ENCODE measurements around the gene SRP54.
A peak's percentile ranks its signal among the peaks of the same experiment; 100 is the strongest.
"Not testable (repeated sequence)": the region's sequence is repeated elsewhere in the genome, so short reads cannot be mapped to it uniquely, and the experiment has no call there.

Gene SRP54

GRCh38 chr14:34982421-34983147 is at the start of gene SRP54:
Gene SRP54 (plus strand): TSS chr14:34982992. CDS start chr14:34996710, 13,718 bp downstream.
- DNase-seq (ENCODE audit: low read depth, low spot score), result peak; percentile 88

GRCh38 chr14:34933301-34933700 is 49.5 kb upstream of the SRP54 start:
- DNase-seq (ENCODE audit: low read depth, low spot score), result no peak

- DNase-seq (ENCODE audit: low read depth, low spot score), result no peak
These were observed 47.3 kb upstream of the SRP54 start for GRCh38 chr14:34935488-34935887.

- no peak for DNase-seq (ENCODE audit: low read depth, low spot score)
These were observed 45.4 kb upstream of the SRP54 start for GRCh38 chr14:34937442-34937841.

DNA sequence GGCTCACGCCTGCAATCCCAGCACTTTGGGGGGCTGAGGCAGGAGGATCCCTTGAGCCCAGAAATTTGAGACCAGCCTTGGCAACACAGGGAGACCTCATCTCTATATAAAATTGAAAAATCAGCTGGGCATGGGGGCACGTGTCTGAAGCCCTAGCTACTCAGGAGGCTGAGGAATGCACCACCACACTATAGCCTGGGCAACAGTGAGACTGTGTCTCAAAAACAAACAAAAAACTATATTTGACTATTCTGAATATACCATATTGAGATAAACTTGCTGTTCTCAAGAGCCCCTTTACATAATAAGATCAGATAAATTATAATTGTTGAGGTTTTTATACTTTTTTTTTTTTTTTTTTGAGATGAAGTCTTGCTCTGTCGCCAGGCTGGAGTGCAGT is 44.9 kb upstream of the SRP54 start:
- no peak for DNase-seq (ENCODE audit: low read depth, low spot score)

DNA sequence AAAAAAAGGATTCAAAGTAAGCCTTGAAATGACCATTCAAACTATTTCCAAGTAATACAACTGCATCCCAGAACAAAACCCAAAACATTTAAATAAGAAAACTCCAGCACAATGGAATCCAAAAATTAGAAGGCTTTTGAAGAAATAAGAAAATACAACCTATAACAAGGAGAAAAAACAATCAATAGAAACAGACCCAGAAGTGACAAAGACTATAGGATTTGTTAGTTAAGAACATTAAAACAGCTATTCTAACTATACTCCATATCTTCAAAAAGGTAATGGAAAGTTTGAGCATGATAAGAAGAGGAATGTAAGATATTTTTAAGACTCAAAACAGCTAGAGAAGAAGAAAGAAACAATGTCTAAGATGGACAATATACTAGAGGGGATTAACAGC is 39.3 kb upstream of the SRP54 start:
- no peak for DNase-seq (ENCODE audit: low read depth, low spot score)

DNA sequence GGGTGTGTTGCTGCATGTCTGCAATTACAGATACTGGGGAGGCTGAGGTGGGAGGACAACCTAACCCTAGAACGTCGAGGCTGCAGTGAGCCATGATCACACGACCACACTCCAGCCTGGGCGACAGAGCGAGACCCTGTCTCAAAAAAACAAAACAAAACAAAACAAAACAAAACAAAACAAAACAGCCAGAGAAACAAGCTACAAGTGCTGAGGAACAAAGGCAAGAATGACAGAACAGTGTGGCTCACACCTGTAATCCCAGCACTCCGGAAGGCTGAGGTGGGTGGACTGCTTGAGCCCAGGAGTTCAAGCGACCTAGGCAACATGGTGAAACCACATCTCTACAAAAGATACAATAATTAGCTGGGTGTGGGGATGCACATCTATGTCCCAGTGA is 38.0 kb upstream of the SRP54 start:
- DNase-seq (ENCODE audit: low read depth, low spot score), result no peak

GRCh38 chr14:34946699-34947098 is 36.1 kb upstream of the SRP54 start:
- DNase-seq (ENCODE audit: low read depth, low spot score), result no peak

GRCh38 chr14:34951286-34951685 is 31.5 kb upstream of the SRP54 start:
- DNase-seq (ENCODE audit: low read depth, low spot score), result no peak

- no peak for DNase-seq (ENCODE audit: low read depth, low spot score)
These were observed 25.9 kb upstream of the SRP54 start for GRCh38 chr14:34956931-34957330.

- DNase-seq (ENCODE audit: low read depth, low spot score), result no peak
These were observed 25.0 kb upstream of the SRP54 start for GRCh38 chr14:34957771-34958286.

GRCh38 chr14:34962106-34962505 is 20.7 kb upstream of the SRP54 start:
- DNase-seq (ENCODE audit: low read depth, low spot score), result not testable (repeated sequence)

DNA sequence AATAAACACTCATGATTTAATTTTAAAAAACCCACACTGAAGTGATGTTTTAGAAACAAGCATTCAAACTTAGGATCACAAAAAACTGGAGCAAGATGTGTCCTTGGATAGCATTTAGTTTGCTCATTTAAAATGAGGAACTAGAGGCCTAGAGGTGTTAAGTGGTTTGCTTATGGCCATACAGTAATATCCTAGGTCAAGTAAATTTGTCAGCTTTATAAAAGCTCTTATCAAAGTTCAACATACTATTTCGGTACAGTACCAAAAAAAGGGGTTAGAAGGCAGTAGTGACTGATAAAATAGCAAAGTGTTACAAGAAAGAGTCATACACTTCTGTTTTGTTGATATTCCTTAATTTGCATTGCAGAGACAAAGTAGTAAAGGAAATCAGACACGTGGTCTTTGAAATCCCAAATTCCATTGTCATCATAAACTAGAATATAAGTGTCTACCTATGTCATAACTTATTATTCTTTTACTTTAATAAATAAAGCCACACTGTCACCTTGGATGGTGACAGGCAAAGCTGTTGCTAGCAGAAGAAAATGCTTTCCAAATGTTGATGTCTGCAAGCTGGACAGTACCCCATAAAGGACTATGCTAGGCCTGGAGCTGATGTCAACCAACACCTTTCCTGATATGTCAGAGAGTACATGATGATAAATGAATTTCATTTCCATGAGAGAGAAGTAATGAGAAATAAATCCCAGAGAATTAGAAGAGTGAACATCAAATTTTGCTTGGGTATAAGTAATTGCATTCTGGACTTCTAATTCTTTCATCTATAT is 17.6 kb upstream of the SRP54 start:
- no peak for DNase-seq (ENCODE audit: low read depth, low spot score)

- DNase-seq (ENCODE audit: low read depth, low spot score), result no peak
These were observed 16.9 kb upstream of the SRP54 start for GRCh38 chr14:34965912-34966311.

- no peak for DNase-seq (ENCODE audit: low read depth, low spot score)
These were observed 16.4 kb upstream of the SRP54 start for GRCh38 chr14:34966413-34966812.

- DNase-seq (ENCODE audit: low read depth, low spot score), result no peak
These were observed 12.1 kb upstream of the SRP54 start for GRCh38 chr14:34970665-34971064.

- DNase-seq (ENCODE audit: low read depth, low spot score), result no peak
These were observed 11.4 kb upstream of the SRP54 start for GRCh38 chr14:34971381-34971780.

- DNase-seq (ENCODE audit: low read depth, low spot score), result no peak
These were observed 11.0 kb upstream of the SRP54 start for GRCh38 chr14:34971801-34972200.

- DNase-seq (ENCODE audit: low read depth, low spot score), result no peak
These were observed 4.3 kb upstream of the SRP54 start for GRCh38 chr14:34978444-34978843.

DNA sequence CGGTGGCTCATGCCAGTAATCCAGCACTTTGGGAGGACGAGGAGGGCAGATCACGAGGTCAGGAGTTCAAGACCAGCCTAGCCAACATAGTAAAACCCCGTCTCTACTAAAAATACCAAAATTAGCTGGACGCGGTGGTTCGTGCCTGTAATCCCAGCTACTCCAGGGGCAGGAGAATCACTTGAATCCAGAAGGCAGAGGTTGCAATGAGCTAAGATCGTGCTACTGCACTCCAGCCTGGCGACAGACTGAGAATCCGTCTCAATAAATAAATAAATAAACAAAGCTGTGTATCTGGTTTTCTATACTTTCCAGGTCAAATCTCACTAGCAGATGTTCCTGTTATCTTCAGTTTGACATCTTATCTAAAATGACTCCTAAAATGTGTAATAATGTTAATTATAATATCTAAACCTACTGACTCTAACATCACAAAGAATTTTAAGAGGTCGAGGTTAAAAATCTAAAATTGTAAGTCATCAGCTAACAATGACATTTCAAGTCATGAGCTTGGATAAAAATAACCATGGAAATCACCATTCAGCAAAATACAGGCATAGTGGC is 2.4 kb upstream of the SRP54 start:
- DNase-seq (ENCODE audit: low read depth, low spot score), result no peak

DNA sequence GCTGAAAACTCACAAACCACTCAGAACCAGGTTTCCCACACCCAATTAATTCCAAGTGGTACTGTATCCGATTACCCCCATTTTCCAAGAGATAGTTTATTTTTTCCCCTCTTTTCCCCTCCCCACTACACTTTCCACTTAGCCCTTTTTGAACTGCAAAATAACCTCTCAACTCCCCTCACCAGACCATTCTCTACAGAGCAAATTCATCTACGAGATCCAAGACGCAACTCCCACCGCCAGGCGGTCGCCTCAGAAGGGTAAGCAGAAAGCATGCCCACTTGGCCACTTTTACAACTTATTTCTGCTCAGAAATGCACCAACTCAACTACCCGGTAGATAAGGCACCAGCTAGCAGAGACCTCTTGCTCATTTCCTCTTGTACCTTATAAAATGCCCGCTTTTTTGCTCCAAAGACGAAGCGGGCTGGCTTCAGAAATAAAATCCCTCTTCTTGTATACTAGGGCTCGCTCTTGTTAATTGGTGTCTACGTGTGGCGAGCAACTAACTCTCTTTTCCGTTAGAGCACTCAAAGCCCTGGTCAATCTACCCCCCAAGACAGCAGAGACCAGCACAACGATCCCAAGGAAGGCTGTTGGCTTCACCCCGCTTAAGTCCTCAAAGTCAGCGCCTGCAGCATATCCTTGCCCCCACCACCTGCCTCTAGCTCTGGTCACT is 910 bp upstream of the SRP54 start:
- DNase-seq (ENCODE audit: low read depth, low spot score), result no peak

DNA sequence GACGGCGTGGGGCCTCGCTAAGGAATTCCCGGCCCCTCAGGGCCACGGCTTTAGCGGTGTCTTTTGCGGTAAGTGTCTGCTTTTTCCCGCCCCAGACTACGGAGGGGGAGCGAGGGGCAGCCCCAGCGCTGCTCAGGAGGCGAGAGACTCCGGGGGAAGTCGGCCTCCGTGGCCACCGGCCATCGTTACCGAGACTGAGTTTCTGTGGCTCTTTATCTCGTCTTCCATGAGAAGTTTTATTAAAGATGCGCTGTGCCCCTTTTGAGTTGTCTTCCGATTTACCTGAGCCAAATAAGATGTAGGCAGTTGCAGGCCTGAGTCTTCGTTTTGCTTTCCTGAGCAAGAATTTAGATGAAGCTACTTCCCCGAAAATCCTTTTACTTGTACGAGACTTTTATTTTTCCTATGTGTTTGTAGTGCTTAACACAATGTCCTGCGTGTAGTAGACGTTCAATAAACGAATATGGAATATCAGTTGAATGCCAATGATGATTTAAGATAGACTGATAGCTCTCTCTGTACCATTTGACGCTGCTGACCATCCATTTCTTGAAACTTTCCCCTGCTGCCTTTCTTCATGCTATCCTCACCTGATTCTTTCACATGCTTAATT is 462 bp downstream of the SRP54 start:
- no peak for DNase-seq (ENCODE audit: low read depth, low spot score)

Data from iPS DF 19.7 (cell line).